ENCODE results near the gene SPINK9. TPM values are rescaled to one million over a fixed set of nuclear protein-coding genes. Genes with fewer than 3 reads are reported as not detected.

The SPINK9 gene
- total RNA-seq, 1 donor from 2014 or later: not detected

- DNase-seq: no peak
- H3K27me3 Mint-ChIP-seq (ENCODE audit: unreplicated experiment): peaks cover 7% of the 10 kb centered on the region
- no peaks in the 10 kb centered on the region for H3K36me3 Mint-ChIP-seq (ENCODE audit: unreplicated experiment)
- H3K4me3 Mint-ChIP-seq (ENCODE audit: unreplicated experiment): no peak overlapping the region
- H3K27ac Mint-ChIP-seq (ENCODE audit: unreplicated experiment): peak overlapping the region; percentile 73
- TF ChIP-seq CTCF (IDR thresholded peaks at IDR 0.05; ENCODE audit: partially characterized antibody, unreplicated experiment): no peak
- peaks cover 14% of the 10 kb centered on the region for H3K9me3 Mint-ChIP-seq (ENCODE audit: unreplicated experiment)
- peaks cover 41% of the 10 kb centered on the region for H3K4me1 Mint-ChIP-seq (ENCODE audit: low read depth, unreplicated experiment)
Observed at GRCh38 chr5:148388696-148389095, 53.3 kb downstream of the SPINK9 start.

Other genes starting within 250 kb of the SPINK9 start
- gene SPINK14, start 167.0 kb upstream of the SPINK9 start, total RNA-seq (ENCODE audit: unreplicated experiment): not detected
- not detected for gene SPINK6, start 132.5 kb upstream of the SPINK9 start, total RNA-seq (ENCODE audit: unreplicated experiment)
- not detected for gene MARCOL, start 97.0 kb upstream of the SPINK9 start, total RNA-seq (ENCODE audit: unreplicated experiment)
- not detected for gene SPINK13, start 66.8 kb upstream of the SPINK9 start, total RNA-seq (ENCODE audit: unreplicated experiment)
- gene SPINK7, start 23.1 kb upstream of the SPINK9 start, total RNA-seq (ENCODE audit: unreplicated experiment): not detected
- 132 TPM for gene FBXO38, start 48.4 kb downstream of the SPINK9 start, total RNA-seq (ENCODE audit: unreplicated experiment)